HG03139 (cell line): ENCODE measurements around the gene SARM1.
"Not testable (repeated sequence)": the region's sequence is repeated elsewhere in the genome, so short reads cannot be mapped to it uniquely, and the experiment has no call there.

Experiments
- ATAC-seq: cut with Tn5 transposase; IDR thresholded peaks from one replicate; pipeline ENCODE4 v1.9.1; 2021; ENCODE audit not compliant: unreplicated experiment

Gene SARM1

DNA sequence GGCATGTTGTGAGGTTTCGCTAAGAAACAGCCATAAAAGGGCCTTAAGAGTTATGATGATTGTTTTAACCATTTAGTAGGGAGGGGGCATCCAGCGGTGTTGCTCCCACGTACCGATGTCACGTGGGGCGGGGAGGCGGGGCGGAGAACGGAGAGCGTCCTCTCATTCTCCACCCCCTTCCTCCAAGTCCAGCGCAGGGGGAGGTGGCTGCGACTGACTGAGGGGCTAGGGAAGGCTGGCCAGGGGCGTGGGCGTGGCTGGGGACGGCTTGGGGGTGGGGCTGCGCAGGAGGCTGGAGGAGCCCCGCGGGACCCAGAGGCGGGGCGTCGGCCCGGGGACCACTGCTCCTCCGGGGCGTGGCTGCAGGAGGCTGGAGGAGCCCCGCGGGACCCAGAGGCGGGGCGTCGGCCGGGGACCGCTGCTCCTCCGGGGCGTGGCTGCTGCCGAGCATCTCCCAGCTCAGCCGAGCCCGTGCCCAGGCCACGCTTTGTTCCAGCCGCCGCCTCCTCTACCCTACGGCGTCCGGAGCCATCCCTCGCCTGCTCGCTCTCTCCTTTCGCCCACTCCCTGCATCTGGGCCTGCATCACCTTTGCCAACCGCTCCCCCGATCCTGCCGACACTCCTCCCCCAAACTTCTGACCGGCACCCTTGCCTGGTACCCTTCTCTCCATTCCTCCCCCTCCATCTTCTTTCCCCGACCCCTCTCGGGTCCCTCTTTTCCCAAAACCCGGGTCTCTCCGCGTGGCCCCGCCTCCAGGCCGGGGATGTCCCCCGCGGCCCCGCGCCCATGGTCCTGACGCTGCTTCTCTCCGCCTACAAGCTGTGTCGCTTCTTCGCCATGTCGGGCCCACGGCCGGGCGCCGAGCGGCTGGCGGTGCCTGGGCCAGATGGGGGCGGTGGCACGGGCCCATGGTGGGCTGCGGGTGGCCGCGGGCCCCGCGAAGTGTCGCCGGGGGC is at the start of gene SARM1:
SARM1 (plus strand) TSS at position 450 of the 958 bp plus-strand sequence; CDS start at position 789, 339 bp downstream.
- peak; percentile 79 for ATAC-seq

DNA sequence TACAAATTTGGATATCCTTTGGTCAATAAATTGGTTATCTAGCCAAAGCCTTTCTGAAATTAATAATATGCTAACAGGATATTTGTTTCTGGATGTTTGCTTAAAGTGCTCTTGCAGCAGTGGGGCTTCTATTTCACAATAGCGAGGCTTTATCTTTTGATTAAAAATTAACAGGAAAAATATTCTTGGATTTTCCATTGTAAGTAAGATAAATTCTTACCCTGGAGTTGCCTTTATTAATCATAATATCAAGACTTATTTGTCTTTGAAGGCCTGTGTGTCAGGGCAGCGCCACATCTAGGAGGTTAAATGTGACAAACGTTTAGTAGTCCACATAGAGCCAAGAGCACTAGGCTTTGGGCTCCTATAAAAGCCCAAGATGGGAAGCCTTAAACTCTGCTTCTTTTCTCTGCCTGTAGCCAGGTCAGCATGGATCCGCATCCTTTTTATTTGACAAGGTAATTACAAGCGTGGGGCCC is 47.2 kb upstream of the SARM1 start:
- no peak for ATAC-seq

DNA sequence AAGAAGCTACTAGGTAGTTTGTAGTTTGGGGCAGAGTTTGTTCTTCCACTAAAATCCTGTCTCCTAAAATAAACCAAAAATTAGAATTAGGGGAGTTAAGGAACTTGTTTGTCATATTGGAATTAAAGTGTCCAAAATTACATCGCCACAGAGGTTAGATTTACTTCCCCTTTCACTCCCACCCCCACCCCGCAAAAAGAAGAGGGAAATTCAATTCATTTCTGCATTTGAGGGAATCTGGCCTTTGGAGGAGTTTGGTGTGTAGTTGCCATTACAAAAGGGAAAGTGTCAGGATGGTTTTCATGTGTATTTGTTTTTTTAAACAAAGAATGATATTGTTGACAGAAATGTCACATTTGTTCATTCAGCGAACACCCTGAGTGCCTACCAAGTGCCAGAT is 46.7 kb upstream of the SARM1 start:
- no peak for ATAC-seq

DNA sequence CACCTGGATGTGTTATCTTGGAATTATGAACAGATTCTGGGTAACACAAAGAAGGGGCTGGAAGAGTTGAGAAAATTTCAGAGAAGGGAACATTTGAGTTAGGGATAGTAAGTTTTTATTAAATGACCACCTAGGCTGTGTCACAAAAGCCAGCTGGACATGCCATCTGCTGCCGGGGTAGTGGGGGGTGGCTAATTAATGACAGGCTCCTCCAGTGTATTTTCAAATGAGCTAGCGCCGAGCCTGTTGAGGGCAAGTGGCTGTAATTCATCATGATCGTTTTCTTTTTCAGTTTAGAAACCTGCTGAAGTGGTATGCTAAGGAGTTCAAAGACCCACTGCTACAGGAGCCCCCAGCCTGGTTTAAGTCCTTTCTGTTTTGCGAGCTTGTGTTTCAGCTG is 46.3 kb upstream of the SARM1 start:
- ATAC-seq = no peak

DNA sequence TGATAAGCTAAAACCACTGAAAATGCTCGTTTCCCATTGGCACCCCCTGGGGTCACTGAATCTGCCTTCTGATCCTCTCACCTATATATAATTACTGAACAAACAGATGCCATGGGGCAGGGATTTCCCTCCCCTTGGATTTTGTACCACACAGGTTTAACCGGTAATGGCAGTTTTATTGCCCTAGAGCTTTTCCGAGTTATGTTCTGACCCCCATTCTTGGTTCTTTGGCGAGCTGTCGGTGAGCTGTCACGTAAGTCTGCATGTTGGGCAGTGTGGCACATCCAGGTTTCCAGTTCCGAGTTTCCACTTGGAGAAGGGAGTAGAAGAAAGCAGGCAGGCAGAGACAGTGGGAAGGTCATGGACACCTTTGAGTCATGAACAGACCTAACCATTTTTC is 45.4 kb upstream of the SARM1 start:
- ATAC-seq = no peak

DNA sequence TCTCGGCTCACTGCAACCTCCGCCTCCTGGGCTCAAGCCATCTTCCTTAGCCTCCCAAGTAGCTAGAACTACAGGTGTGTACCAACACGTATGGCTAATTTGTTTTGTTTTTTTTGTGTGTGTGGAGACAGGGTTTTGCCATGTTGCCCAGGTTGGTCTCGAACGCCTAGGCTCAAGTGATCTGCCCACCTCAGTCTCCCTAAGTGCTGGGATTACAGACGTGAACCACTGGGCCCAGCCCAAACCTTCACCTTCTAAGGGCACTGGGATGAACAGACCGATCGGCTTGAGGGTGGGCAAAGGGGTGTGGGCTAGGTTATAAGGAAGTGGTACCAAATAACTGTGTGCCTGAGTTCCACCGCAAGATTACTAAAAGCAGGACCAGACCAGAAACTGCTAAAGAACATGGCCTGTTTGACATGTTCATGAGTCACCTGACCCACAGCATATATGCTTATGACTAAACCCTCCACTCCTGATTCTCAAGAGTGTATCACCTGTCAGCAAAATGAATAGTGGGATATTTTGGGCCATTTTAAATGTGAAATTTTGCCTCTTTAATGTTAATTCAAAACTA is 44.4 kb upstream of the SARM1 start:
- ATAC-seq = no peak

DNA sequence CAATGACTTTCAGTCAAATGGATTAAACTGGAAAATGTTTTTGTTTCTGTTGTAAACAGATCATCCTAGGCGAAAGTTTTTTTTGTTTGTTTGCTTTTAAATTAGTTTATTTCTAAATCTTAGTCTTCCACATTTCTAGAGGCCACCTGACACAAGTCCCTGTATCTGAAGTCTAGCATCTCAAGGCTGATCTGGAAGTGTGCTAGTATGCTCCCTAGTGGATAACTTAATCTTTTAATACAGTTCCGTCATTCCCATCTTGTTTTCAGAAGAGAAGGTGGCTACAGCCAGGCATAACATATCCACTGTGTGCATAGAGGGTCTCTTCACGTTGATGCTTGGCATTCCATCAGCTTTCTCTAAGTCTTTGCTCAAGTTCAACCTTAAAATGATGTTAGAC is 43.8 kb upstream of the SARM1 start:
- ATAC-seq = no peak

DNA sequence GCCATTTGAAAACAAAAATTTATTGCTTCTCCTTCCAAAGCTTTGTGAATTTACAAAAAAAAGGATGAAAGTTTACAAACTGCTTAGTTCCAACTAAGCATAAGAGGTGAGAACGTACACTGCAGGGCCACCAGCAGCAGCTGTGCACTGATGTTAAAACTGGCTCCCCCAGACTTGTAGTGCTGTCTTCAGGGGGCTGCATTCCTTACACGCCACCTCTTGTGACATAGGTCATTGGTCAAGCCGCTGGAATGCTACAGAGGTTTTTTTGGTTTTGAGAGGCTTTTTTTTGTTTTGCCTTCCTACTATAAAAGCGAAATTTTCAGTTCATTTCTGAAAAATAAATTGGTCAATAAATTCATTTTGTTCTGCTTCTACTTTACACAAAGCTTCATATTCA is 43.2 kb upstream of the SARM1 start:
- no peak for ATAC-seq

DNA sequence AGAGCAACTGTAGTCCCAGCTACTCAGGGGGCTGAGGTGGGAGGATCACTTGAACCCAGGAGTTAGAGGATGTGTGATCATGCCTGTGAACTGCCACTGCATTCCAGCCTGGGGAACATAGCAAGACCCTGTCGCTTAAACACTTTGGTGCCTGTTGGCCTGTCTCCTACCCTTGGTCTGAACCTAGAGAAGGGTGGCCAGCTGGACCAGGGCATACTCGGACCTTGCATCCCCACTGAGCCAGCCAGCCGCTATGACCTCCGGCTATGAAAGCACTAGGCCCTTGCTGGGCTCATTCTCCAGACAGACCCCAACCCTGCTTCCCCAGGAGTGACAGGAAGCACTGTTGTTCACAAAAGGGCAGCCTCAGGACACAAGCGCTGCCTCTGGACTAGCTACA is 40.8 kb upstream of the SARM1 start:
- no peak for ATAC-seq

DNA sequence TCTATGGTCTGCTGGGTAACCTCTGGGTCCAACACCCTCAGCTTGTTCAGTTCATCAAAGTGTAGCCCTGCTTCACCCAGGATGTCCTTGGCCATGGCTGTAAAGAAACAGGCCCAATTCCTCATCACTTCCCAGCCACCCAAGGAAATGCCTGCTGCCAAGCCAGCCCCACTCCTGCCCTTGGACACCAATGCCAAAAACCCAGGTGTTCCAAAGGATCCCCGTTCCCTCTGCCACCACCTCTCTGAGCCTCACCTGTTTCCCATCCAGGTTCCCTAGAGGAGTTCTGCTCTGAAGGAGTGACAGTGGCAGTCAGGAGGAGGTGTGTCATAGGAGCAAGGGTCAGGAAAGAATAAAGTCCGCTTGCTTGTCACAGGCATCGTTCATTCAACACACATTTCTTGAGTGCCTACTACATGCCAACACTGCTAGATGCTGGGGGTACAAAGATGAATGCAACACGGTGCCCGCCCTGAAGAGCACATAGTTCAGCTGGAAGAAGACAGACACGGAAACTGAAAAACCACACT is 39.5 kb upstream of the SARM1 start:
- ATAC-seq = no peak

DNA sequence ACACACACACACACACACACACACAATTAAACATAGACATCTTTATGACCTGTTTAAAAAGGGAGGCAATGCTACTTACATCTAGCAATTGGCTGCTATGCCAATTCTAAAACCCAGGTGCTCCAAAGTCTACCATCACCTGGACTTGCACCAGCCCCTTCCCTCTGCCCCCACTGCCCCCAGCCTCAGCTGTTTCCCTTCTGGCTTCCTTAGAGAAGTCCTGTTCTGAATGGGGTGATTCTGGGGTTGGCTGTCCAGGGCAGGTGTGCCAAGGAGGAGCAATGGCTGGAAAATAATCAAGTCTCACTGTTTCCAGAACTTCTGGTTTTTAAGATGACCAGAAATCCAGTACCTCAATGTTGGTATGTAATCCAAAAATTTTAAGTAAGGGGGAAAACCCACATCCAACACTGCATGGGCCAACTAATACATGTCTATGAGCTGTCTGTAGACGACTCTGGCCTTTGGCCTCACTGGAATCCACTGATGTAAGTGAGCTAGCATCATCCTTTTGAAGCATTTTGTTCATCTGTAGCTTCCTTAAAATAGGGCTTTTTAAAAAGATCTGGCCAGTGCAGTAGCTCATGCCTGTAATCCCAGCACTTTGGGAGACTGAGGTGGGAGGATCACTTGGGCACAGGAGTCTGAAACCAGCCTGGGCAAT is 38.3 kb upstream of the SARM1 start:
- no peak for ATAC-seq

DNA sequence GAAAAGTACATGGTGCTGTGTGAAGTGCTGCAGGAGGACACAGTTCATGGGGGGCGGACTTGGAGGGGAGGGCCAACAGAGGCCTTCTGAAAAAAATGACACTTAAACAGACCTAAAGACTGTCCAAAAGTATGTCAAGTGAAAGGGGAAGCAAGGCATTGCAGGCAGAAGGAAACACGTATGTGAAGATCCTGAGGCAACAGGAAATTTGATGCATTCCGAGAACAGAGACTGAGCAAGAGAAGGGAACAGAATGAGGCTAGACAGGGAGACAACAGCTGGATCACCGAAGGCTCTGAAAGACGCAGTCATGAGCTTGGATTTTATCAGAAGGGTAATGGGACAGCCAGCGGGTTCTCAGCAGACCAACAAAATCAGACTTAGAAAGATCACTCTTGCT is 37.3 kb upstream of the SARM1 start:
- ATAC-seq = no peak

DNA sequence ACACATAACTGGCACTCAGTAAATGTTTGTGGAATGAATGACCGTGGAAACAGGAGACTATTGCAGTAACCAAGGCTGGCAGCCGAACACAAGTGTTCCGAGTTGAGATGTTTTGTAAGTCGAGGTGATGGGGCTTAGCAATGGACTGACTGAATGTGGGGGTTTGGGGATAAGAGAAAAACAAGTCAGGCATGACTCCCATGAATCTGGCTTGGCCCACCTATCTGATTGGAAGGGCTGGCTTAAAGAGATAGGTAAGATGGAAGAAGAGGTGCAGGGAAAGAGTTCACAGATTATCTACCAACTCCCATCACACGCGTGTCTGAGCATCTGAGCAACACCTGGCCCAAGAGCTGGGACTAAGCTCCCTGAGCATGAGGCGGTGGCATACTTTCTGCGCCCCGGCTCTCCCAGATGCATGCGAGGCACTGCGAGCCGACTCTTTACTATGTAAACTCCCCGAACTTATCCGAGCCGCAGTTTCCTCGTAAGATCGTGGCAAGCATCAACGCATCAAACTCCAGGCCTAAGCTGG is 36.8 kb upstream of the SARM1 start:
- ATAC-seq = no peak

DNA sequence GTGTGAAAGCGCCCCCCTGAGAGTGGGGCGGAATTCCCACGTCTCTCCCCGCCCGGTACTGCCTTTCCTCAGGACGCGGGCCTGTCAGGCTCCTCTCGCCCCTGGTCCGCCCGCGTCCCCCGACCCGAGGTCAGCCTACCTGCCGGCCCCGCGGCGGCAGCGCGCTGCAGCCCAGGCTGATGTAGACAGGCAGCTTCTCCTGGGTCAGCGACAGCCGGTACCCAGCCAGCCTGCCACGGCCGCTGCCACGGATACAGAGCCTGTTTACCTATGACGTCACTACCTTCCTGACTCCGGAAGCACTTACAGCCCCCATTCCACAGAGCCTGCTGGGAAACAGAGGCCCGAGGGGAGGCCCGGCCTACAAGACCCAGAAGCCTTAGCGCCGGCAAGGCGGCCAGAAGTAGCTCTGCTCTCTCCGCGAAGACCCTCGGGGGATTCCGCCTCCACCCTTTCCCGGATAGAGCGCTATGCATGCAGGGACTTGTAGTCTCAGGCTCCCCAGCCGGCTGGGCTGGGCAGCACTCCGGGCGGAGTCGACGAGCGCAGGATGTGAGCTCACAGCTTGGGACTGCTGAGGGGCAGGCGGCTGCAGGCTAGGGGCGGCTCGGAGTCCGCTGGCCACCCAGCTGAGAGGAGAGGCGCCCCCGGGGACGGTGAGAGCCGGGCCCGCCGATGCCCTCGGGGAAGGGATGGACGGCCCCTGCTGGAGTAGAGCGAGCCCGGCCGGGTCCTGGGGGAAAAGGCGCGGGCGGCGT is 36.1 kb upstream of the SARM1 start, which contains the start of the genes IFT20 and TNFAIP1:
IFT20 (minus strand) TSS at position 272 of the 758 bp plus-strand sequence. CDS start 3,487 bp downstream, outside the sequence.
TNFAIP1 (plus strand) TSS at position 561 of the 758 bp plus-strand sequence. CDS start 3,761 bp downstream, outside the sequence.
- peak; percentile 92 for ATAC-seq

DNA sequence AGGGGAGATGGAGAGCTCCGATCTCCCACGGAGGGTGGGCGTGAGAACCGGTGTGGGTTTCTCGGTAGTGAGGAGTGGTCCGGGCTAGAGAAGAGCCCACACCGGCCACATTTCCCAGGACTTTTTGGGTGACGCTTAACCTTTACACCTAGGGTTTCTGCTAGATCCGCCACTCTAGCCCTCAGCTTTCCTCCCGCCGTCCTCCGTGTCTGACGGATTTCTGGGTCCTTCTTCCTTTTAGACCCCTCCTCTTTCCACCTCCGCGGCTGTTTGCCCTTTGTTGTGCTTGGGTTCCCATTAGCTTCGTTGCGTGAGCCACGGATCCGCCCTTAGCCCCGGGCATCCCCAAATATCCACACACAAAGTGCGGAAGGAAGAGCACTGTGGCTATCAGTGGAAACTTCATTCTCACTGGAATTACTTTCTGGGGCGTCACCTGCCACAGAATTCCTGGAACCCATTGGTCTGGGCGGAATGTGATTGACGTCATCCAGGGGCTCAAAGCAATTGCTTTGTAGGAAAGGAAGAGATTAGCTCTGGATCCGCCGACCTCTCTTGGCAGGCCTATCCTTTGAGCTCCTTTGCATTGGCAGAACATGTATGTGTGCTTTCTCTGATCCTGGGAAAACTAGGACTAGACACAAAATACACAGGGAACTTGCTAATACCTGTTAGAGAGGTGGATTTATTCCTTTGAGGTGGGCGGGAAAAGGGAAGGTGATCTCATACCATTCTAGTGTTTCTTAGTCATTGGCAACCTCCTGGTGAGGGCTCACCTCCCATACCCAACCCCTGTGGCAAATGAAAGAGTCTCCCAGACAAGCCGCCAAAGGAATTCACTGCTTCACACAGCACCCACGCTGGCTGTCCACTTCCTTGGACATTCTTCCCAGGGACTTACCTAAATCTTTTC is 35.3 kb upstream of the SARM1 start:
- ATAC-seq = no peak

DNA sequence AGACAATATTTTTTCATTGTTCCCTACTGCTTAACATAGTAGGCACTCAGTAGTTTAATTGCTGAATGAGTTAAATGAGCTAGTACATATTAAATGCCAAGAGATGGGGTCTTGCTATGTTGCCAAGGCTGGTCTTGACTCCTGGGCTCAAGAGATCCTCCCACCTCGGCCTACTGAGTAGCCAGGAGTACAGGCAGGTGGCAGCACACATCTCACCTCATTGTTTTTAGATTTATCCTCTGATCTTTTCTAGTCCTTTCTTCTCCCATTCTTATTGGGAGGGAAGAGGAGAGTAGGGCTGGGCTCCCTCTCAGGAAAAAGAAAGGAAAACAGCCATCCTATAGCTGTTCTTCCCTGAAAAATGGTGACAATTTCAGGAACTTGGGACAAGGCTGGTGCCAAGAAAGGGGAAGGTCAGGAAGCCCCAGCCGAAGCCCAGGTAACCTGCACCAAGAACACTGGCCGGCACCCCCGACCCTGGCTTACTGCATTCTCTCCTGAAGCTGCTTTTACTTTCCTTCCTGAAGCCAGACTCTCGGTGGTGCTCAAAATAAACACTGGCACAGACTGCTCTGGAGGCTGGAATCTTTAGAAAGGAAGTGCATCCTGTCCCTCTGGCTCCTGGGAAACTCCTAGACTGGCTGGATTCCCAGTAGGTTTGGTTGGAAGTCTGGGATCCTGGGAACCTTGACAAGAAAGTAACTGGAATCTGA is 33.3 kb upstream of the SARM1 start:
- no peak for ATAC-seq

DNA sequence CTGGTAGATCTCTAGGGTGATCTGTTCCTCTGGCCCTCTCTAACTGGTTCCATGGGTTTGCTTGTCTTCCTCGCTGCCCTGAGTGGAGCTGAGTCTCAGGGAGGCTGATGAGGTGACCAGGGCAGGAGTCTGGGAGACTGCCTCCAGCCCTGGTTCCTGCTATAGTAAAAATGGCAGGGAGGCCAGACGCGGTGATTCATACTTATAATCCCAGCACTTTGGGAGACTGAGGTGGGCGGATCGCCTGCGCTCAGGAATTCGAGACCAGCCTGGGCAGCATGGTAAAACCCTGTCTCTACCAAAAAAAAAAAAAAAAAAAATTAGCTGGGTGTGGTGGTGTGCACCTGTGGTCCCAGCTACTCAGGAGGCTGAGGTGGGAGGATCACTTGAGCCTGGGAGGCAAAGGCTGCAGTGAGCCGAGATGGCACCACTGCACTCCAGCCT is 32.7 kb upstream of the SARM1 start:
- ATAC-seq = not testable (repeated sequence)

DNA sequence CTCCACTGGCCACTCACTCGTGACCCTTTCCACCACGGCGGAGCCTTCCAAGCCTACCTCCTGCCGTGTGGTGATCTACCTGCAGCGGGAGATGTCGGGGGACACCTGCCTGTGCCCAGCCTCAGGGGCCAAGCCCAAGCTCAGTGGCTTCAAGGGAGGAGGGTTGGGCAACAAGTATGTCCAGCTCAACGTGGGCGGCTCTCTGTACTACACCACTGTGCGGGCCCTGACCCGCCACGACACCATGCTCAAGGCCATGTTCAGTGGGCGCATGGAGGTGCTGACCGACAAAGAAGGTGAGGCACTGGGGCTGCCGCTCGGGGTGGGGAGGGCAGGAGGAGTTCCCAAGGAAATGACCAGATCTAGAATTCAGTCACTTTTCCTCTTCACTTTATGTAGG is 32.1 kb upstream of the SARM1 start:
- ATAC-seq = no peak
